Neural progenitor cell (in vitro differentiated cells): Measurements from ENCODE around the gene PLEKHA5.

ENCODE experiments used
- EZH2 ChIP-seq: fragments of 200-600 bp; sonication (generic); IDR thresholded peaks from 2 replicates; pipeline ENCODE4 v1.6.1; 2017; ENCODE audit warnings: antibody characterized with exemption, mild to moderate bottlenecking, moderate library complexity
- EZH2phosphoT487 ChIP-seq: fragments of 200-600 bp; sonication (generic); IDR thresholded peaks from 2 replicates; pipeline ENCODE4 v1.6.1; 2017; ENCODE audit warnings: antibody characterized with exemption
- TF ChIP-seq, protein P1 (sequence below): fragments of 200-600 bp; sonication (generic); IDR thresholded peaks from 2 replicates; pipeline ENCODE4 v1.5.1; 2017; ENCODE audit warnings: antibody characterized with exemption, mild to moderate bottlenecking

GRCh38 chr12:19223018-19223417 lies 93.5 kb downstream of the PLEKHA5 start:
- TF ChIP-seq, protein P1, sequence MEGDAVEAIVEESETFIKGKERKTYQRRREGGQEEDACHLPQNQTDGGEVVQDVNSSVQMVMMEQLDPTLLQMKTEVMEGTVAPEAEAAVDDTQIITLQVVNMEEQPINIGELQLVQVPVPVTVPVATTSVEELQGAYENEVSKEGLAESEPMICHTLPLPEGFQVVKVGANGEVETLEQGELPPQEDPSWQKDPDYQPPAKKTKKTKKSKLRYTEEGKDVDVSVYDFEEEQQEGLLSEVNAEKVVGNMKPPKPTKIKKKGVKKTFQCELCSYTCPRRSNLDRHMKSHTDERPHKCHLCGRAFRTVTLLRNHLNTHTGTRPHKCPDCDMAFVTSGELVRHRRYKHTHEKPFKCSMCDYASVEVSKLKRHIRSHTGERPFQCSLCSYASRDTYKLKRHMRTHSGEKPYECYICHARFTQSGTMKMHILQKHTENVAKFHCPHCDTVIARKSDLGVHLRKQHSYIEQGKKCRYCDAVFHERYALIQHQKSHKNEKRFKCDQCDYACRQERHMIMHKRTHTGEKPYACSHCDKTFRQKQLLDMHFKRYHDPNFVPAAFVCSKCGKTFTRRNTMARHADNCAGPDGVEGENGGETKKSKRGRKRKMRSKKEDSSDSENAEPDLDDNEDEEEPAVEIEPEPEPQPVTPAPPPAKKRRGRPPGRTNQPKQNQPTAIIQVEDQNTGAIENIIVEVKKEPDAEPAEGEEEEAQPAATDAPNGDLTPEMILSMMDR: peak; percentile 21
- TF ChIP-seq EZH2phosphoT487: no peak
- TF ChIP-seq EZH2: no peak
